Vagina (tissue), 2 donors: ENCODE measurements around the gene NFAT5. TPM values are rescaled to one million over a fixed set of nuclear protein-coding genes. Genes with fewer than 3 reads are reported as not detected.

Experiments used
- DNase-seq, 2 donors: peaks; one replicate each; pipeline ENCODE4 v3.0.0-alpha.2; 2017; ENCODE audit errors: extremely low spot score in 2 of 2
- H3K27ac ChIP-seq: fragments of 200-600 bp; sonication (generic); one replicate; pipeline ENCODE4 v1.5.1; 2019
- H3K27me3 ChIP-seq: fragments of 200-600 bp; sonication (generic); one replicate; pipeline ENCODE4 v1.5.1; 2019
- H3K36me3 ChIP-seq, 2 donors: fragments of 200-600 bp; sonication (generic); one replicate each; pipeline ENCODE4 v1.5.1; 2017 to 2019
- H3K4me1 ChIP-seq: fragments of 200-600 bp; sonication (generic); one replicate; pipeline ENCODE4 v1.5.1; 2019
- H3K4me3 ChIP-seq, 2 donors: fragments of 200-600 bp; sonication (generic); 1 replicate in 1 of 2; 2 replicates in 1 of 2; pipeline ENCODE4 v1.5.1; 2016 to 2019
- H3K9me3 ChIP-seq: fragments of 200-600 bp; sonication (generic); one replicate; pipeline ENCODE4 v1.5.1; 2019
- POLR2A ChIP-seq, 2 donors: fragments of 450-650 bp; IDR thresholded peaks; one replicate each; pipeline ENCODE4 v1.6.1; 2017; ENCODE audit warnings: antibody characterized with exemption in 2 of 2, mild to moderate bottlenecking in 2 of 2, moderate library complexity in 2 of 2
- POLR2AphosphoS5 ChIP-seq, 2 donors: sonication (generic); formaldehyde crosslinking; IDR thresholded peaks; one replicate each; pipeline ENCODE4 v1.9.0; 2017; ENCODE audit warnings: antibody characterized with exemption in 2 of 2, mild to moderate bottlenecking in 2 of 2, low read depth in 1 of 2; ENCODE audit not compliant: insufficient read depth in 1 of 2
- intact Hi-C: fragments of 100-400 bp; cut with DNase I; formaldehyde crosslinking; loops from one replicate; pipeline ENCODE4 v1.15.1; 2023
- total RNA-seq: library from RNA; depleted of rRNA; stranded (reverse); fragments of >200 nt; gene quantifications from one replicate; pipeline ENCODE4 v1.2.3, GENCODE V29; 2016
- TF ChIP-seq, protein P1 (sequence below), 3 experiments: fragments of 450-650 bp in 2 of 3; fragments of 200-600 bp in 1 of 3; sonication (generic) in 1 of 3; IDR thresholded peaks; one replicate each; pipeline ENCODE4 v1.5.1; 2017 to 2019; ENCODE audit warnings: antibody characterized with exemption in 3 of 3, mild to moderate bottlenecking in 2 of 3, moderate library complexity in 2 of 3

The NFAT5 gene
- total RNA-seq, 1 donor from 2014 or later: 63.8 TPM

DNA sequence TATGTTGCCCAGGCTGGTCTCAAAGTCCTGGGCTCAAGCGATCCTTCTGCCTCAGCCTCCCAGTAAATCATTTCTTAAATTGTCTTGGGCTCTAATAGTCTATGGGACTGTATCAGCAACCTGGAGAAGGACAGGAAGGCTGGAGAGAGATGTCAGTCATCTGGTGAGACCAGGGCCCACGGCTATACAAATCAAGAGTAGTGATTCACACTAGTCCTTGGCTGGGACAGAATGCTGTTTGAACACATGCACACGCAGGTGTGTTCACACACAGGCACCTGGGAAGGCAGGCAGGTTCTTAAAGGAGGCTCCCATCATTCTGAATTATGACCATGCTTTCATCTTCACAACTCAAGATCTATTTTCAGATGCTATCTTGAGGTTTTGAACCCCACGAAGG lies 146.5 kb downstream of the NFAT5 start:
- intact Hi-C loops: no loop called here
- H3K4me3 ChIP-seq: no peak overlapping the region
- H3K4me1 ChIP-seq: peaks cover 19% of the 10 kb centered on the region
- TF ChIP-seq, protein P1, sequence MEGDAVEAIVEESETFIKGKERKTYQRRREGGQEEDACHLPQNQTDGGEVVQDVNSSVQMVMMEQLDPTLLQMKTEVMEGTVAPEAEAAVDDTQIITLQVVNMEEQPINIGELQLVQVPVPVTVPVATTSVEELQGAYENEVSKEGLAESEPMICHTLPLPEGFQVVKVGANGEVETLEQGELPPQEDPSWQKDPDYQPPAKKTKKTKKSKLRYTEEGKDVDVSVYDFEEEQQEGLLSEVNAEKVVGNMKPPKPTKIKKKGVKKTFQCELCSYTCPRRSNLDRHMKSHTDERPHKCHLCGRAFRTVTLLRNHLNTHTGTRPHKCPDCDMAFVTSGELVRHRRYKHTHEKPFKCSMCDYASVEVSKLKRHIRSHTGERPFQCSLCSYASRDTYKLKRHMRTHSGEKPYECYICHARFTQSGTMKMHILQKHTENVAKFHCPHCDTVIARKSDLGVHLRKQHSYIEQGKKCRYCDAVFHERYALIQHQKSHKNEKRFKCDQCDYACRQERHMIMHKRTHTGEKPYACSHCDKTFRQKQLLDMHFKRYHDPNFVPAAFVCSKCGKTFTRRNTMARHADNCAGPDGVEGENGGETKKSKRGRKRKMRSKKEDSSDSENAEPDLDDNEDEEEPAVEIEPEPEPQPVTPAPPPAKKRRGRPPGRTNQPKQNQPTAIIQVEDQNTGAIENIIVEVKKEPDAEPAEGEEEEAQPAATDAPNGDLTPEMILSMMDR (IDR thresholded peaks at IDR 0.05): no peak
- TF ChIP-seq POLR2AphosphoS5 (IDR thresholded peaks at IDR 0.05; ENCODE audit: insufficient read depth in 1 of 2, low read depth in 1 of 2): no peak
- TF ChIP-seq POLR2A (IDR thresholded peaks at IDR 0.05): no peak
- DNase-seq: no peak
- H3K9me3 ChIP-seq: no peaks in the 10 kb centered on the region
- H3K27me3 ChIP-seq: no peaks in the 10 kb centered on the region
- no peak overlapping the region for H3K27ac ChIP-seq
- H3K36me3 ChIP-seq: peaks cover 0 to 21% of the 10 kb centered on the region in 2 donors

DNA sequence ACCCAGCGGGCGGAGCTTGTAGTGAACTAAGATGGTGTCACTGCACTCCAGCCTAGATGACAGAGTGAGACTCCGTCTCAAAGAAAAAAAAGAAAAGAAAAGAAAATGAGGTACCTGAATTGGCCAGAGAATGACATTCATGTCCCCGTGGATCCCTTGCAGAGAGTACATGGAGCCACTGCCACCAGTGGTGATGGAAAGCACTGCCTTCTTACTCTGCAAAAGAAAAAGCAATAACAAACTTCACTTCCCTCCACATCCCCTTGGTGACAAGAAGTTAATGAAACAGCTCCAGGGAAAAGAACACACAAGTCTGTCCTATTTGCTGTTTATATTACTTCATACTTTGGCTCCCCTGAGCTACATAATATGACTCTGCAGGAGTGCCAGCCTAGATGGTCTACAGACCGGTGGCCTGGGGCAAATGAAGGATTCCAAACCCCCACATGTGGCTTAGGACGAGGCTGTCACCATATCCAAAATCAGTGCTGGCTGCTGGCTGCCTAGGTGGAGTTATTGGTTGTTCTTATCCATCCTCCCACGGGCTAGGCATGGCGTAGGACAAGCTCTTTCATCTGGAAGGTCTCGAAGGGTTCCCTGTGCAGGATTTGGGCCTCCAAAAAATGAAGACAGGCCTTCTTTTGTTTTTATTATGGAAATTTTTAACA lies 147.3 kb downstream of the NFAT5 start:
- Histone ChIP-seq H3K36me3 (peaks cover 0 to 29% of the 10 kb centered on the region in 2 donors), H3K27ac (no peak overlapping the region), H3K27me3 (no peaks in the 10 kb centered on the region), H3K9me3 (no peaks in the 10 kb centered on the region), H3K4me1 (peaks cover 19% of the 10 kb centered on the region), H3K4me3 (no peak overlapping the region)
- TF ChIP-seq POLR2AphosphoS5 (IDR thresholded peaks at IDR 0.05; ENCODE audit: insufficient read depth in 1 of 2, low read depth in 1 of 2): no peak
- TF ChIP-seq, protein P1 (IDR thresholded peaks at IDR 0.05): no peak
- no peak for TF ChIP-seq POLR2A (IDR thresholded peaks at IDR 0.05)
- no peak for DNase-seq
- intact Hi-C loops: no loop called here

DNA sequence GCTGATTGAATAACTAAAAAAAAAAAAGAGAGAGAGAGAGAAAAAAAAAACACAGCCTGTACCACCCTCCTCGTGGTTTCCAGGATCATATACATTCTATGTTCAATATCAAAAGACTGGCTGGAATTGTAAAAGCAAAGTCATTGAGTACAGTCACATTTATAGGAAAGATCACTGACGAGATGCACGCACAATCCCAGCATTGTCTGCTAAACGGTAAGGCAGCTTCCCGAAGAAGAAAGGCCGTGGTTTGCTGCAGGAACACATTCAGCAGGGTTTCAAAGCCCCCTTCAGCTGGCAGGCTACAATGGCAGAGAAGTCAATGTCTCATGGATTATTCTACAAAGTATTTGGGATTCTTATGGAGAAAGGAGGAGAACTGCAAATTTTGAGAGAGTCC lies 151.3 kb downstream of the NFAT5 start:
- Histone ChIP-seq H3K4me3 (no peak overlapping the region), H3K27ac (no peak overlapping the region), H3K4me1 (no peaks in the 10 kb centered on the region), H3K27me3 (no peaks in the 10 kb centered on the region), H3K9me3 (no peaks in the 10 kb centered on the region), H3K36me3 (peaks cover 0 to 33% of the 10 kb centered on the region in 2 donors)
- TF ChIP-seq, protein P1 (IDR thresholded peaks at IDR 0.05): no peak
- TF ChIP-seq POLR2AphosphoS5 (IDR thresholded peaks at IDR 0.05; ENCODE audit: insufficient read depth in 1 of 2, low read depth in 1 of 2) (no peak), POLR2A (IDR thresholded peaks at IDR 0.05) (no peak)
- no peak for DNase-seq
- intact Hi-C loops: no loop called here

DNA sequence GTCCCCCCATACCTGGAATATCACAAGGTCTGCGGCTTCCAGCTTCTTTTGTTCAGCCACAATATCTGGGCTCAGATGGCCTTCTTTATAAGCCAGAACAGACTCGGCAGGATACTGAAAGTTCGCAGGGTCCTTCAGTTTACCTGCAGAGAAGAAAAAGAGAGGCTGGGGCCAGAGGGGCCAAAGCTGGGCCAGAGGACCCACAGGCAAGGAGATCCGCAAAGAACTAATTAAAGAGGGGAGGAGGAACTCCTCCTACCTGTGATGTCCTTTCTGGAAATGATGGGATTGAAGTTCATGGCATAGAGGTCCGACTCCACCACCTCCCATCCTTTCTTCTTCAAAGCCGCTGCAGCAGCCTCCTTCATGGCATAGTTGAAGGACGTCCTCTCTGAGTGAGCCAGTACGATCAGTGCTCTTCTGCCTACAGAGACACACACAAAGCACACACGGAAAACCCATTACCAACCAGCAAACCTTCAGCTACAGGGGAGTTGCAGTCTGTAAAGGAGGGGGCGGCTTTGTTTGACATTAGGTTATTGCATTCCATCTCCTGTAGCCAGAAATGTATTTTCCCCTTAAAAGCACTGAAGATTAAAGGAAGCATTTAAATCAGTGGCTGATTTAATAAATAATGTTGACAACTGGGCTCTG lies 152.5 kb downstream of the NFAT5 start:
- no peak for DNase-seq
- Histone ChIP-seq H3K4me1 (no peaks in the 10 kb centered on the region), H3K4me3 (no peak overlapping the region), H3K27ac (no peak overlapping the region), H3K36me3 (peaks cover 0 to 33% of the 10 kb centered on the region in 2 donors), H3K9me3 (no peaks in the 10 kb centered on the region), H3K27me3 (no peaks in the 10 kb centered on the region)
- TF ChIP-seq, protein P1 (IDR thresholded peaks at IDR 0.05): no peak
- intact Hi-C loops: no loop called here

DNA sequence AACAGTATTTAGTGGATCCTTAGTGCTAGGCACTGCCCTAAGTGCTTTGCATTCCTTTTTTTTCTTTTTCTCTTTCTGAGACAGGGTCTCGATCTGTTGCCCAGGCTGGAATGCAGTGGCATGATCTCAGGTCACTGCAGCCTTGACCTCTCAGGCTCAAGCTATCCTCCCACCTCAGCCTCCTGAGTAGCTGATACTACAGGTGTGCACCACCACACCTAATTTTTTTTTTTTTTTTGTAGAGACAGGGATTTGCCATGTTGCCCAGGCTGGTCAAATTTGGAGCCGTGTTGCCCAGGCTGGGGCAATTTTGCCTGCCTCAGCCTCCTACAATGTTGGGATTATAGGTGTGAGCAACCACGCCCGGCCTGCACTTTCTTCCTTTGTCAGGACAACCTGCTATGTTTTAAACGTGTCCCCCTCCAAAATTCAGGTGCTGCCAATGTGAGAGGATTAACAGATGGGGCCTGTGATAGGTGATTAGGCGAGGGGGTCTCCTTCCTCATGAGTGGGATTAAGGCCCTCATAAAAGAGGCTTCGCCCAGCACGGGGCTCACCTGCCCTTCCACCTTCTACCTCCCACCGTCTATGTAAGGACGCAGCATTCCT lies 155.2 kb downstream of the NFAT5 start:
- TF ChIP-seq POLR2A (IDR thresholded peaks at IDR 0.05): no peak
- no peak for TF ChIP-seq POLR2AphosphoS5 (IDR thresholded peaks at IDR 0.05; ENCODE audit: insufficient read depth in 1 of 2, low read depth in 1 of 2)
- TF ChIP-seq, protein P1 (IDR thresholded peaks at IDR 0.05): no peak
- H3K27ac ChIP-seq: no peak overlapping the region
- H3K9me3 ChIP-seq: no peaks in the 10 kb centered on the region
- peaks cover 12% of the 10 kb centered on the region for H3K4me1 ChIP-seq
- DNase-seq: peak in 1 of 2 donors; percentile 29
- intact Hi-C loops: no loop called here
- no peaks in the 10 kb centered on the region for H3K27me3 ChIP-seq
- H3K36me3 ChIP-seq: peaks cover 0 to 19% of the 10 kb centered on the region in 2 donors
- H3K4me3 ChIP-seq: no peak overlapping the region
